ENCODE data around the gene CLIC5. TPM values are rescaled to one million over a fixed set of nuclear protein-coding genes. Genes with fewer than 3 reads are reported as not detected.

The CLIC5 gene
- total RNA-seq, 1 donor from 2014 or later, result 0.32 TPM

DNA sequence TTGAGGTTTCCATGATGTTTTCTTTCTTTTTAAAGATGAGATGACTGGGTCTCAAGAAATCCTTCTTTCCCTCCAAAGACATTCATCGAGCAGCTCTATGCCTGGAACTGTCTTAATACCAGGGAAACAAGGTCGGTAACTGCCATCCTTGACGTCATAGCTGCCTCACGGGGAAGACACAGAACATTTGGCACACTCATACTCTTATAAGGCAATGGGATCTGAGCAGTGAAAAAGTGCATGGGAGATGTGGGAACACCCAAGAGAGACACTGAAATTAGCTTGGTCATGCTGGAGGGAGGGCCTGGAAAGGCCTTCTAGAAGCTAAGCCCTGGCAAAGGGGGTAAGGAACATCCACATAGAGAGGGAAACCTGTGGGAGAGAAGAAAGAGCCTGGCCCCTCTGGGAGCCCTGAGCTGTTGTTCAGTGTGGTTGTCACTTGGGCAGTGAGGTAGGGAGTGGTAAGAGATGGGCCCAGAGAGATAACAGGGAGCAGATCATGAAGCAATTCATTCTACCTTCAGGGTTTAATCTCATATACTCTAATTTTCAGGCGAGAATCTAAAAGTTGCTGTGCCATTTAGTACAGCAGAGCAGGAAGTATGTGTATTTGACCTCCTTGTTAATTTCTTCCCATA lies 30.8 kb downstream of the CLIC5 start:
- H3K9me3 Mint-ChIP-seq (ENCODE audit: unreplicated experiment), result peaks cover 3% of the 10 kb centered on the region
- H3K4me1 Mint-ChIP-seq (ENCODE audit: low read depth, unreplicated experiment), result no peaks in the 10 kb centered on the region
- H2AFZ ChIP-seq (ENCODE audit: low read depth, low read length), result no peak overlapping the region
- no peak overlapping the region for H3K4me3 Mint-ChIP-seq (ENCODE audit: unreplicated experiment)
- no peaks in the 10 kb centered on the region for H4K20me1 ChIP-seq (ENCODE audit: insufficient read depth, low read length)
- no peaks in the 10 kb centered on the region for H3K36me3 Mint-ChIP-seq (ENCODE audit: low read depth, unreplicated experiment)
- peaks cover 4% of the 10 kb centered on the region for H3K27me3 ChIP-seq (ENCODE audit: insufficient read depth, low read length)
- no peak overlapping the region for H3K27ac Mint-ChIP-seq (ENCODE audit: unreplicated experiment)
- FAIRE-seq (no peak), DNase-seq (ENCODE audit: low read depth) (no peak)
- no peaks in the 10 kb centered on the region for H3K9me3 ChIP-seq (ENCODE audit: insufficient read depth, low read depth, low read length)
- H3K27ac ChIP-seq (ENCODE audit: low read depth, low read length), result no peak overlapping the region
- no peak overlapping the region for H3K4me3 ChIP-seq (ENCODE audit: insufficient read depth, low read depth, low read length)
- H3K4me1 ChIP-seq (ENCODE audit: insufficient read depth, low read length), result no peaks in the 10 kb centered on the region
- H3K27me3 Mint-ChIP-seq (ENCODE audit: low read depth, unreplicated experiment), result peaks cover 8% of the 10 kb centered on the region
- no peak overlapping the region for H3K4me2 ChIP-seq (ENCODE audit: low read length)
- no peak overlapping the region for H3K9ac ChIP-seq (ENCODE audit: low read length)
- no peak for TF ChIP-seq EZH2 (IDR thresholded peaks at IDR 0.05; ENCODE audit: insufficient read depth, low read length)
- TF ChIP-seq, protein P1, sequence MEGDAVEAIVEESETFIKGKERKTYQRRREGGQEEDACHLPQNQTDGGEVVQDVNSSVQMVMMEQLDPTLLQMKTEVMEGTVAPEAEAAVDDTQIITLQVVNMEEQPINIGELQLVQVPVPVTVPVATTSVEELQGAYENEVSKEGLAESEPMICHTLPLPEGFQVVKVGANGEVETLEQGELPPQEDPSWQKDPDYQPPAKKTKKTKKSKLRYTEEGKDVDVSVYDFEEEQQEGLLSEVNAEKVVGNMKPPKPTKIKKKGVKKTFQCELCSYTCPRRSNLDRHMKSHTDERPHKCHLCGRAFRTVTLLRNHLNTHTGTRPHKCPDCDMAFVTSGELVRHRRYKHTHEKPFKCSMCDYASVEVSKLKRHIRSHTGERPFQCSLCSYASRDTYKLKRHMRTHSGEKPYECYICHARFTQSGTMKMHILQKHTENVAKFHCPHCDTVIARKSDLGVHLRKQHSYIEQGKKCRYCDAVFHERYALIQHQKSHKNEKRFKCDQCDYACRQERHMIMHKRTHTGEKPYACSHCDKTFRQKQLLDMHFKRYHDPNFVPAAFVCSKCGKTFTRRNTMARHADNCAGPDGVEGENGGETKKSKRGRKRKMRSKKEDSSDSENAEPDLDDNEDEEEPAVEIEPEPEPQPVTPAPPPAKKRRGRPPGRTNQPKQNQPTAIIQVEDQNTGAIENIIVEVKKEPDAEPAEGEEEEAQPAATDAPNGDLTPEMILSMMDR (IDR thresholded peaks at IDR 0.05; ENCODE audit: insufficient read depth, low read depth, low read length), result no peak
- no peaks in the 10 kb centered on the region for H3K79me2 ChIP-seq (ENCODE audit: insufficient read depth, low read length)
- H3K36me3 ChIP-seq (ENCODE audit: insufficient read depth, low read length), result no peaks in the 10 kb centered on the region

DNA sequence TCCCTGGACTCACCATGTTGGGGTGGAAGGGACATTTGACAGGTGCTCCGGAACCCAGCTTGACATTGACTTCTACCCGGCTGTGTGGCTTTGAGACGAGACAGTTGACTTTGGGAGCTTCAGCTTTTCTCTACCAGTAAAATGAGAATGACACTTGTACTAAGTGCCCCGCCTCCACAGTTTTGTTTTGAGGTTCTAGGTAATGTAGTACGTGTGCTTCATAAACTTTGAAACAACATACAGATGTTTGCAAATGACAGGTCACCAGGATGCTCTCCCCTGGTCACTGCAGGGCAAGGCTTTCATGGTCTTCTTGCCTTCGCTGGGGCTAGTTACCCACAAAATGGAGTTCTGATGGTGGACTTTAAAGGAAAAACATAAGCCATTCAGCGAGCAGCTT lies 31.3 kb downstream of the CLIC5 start:
- H3K4me2 ChIP-seq (ENCODE audit: low read length), result no peak overlapping the region
- H3K9ac ChIP-seq (ENCODE audit: low read length), result no peak overlapping the region
- H3K27me3 ChIP-seq (ENCODE audit: insufficient read depth, low read length), result peaks cover 4% of the 10 kb centered on the region
- no peaks in the 10 kb centered on the region for H3K36me3 ChIP-seq (ENCODE audit: insufficient read depth, low read length)
- TF ChIP-seq, protein P1 (IDR thresholded peaks at IDR 0.05; ENCODE audit: insufficient read depth, low read depth, low read length), result no peak
- TF ChIP-seq EZH2 (IDR thresholded peaks at IDR 0.05; ENCODE audit: insufficient read depth, low read length), result no peak
- Mint-ChIP-seq H3K36me3 (ENCODE audit: low read depth, unreplicated experiment) (no peaks in the 10 kb centered on the region), H3K4me3 (ENCODE audit: unreplicated experiment) (no peak overlapping the region), H3K27ac (ENCODE audit: unreplicated experiment) (no peak overlapping the region), H3K27me3 (ENCODE audit: low read depth, unreplicated experiment) (peaks cover 6% of the 10 kb centered on the region), H3K4me1 (ENCODE audit: low read depth, unreplicated experiment) (no peaks in the 10 kb centered on the region), H3K9me3 (ENCODE audit: unreplicated experiment) (peaks cover 3% of the 10 kb centered on the region)
- no peaks in the 10 kb centered on the region for H3K9me3 ChIP-seq (ENCODE audit: insufficient read depth, low read depth, low read length)
- no peaks in the 10 kb centered on the region for H4K20me1 ChIP-seq (ENCODE audit: insufficient read depth, low read length)
- H3K4me3 ChIP-seq (ENCODE audit: insufficient read depth, low read depth, low read length), result no peak overlapping the region
- no peak for FAIRE-seq
- no peak overlapping the region for H2AFZ ChIP-seq (ENCODE audit: low read depth, low read length)
- no peak for DNase-seq (ENCODE audit: low read depth)
- H3K79me2 ChIP-seq (ENCODE audit: insufficient read depth, low read length), result no peaks in the 10 kb centered on the region
- H3K27ac ChIP-seq (ENCODE audit: low read depth, low read length), result no peak overlapping the region
- no peaks in the 10 kb centered on the region for H3K4me1 ChIP-seq (ENCODE audit: insufficient read depth, low read length)

DNA sequence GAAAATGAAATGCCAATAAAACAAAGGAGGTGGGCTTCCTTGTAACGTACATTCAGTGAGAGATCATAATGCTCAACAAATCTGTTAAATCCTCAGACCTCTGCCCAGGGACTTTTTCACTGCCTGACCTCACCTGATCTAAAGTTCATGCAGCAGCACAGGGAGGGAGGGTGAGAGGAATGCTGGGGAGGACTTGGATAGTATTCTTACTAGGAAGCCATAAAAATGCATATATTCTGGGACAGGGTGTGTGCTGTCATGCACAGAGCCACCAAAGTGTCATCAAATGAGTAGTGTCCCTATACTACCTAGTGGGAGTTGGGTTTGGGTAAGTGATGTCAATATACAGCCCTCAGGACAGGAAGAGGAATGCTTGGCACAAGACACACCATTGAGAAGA lies 32.6 kb downstream of the CLIC5 start:
- no peak overlapping the region for H3K4me3 ChIP-seq (ENCODE audit: insufficient read depth, low read depth, low read length)
- TF ChIP-seq, protein P1 (IDR thresholded peaks at IDR 0.05; ENCODE audit: insufficient read depth, low read depth, low read length), result no peak
- no peak for TF ChIP-seq EZH2 (IDR thresholded peaks at IDR 0.05; ENCODE audit: insufficient read depth, low read length)
- H3K27ac ChIP-seq (ENCODE audit: low read depth, low read length), result no peak overlapping the region
- H3K9me3 ChIP-seq (ENCODE audit: insufficient read depth, low read depth, low read length), result no peaks in the 10 kb centered on the region
- no peak overlapping the region for H2AFZ ChIP-seq (ENCODE audit: low read depth, low read length)
- no peak for DNase-seq (ENCODE audit: low read depth)
- H3K9me3 Mint-ChIP-seq (ENCODE audit: unreplicated experiment), result peaks cover 3% of the 10 kb centered on the region
- no peaks in the 10 kb centered on the region for H4K20me1 ChIP-seq (ENCODE audit: insufficient read depth, low read length)
- H3K4me3 Mint-ChIP-seq (ENCODE audit: unreplicated experiment), result no peak overlapping the region
- H3K79me2 ChIP-seq (ENCODE audit: insufficient read depth, low read length), result no peaks in the 10 kb centered on the region
- H3K27me3 ChIP-seq (ENCODE audit: insufficient read depth, low read length), result peaks cover 6% of the 10 kb centered on the region
- no peaks in the 10 kb centered on the region for H3K4me1 ChIP-seq (ENCODE audit: insufficient read depth, low read length)
- H3K9ac ChIP-seq (ENCODE audit: low read length), result no peak overlapping the region
- peaks cover 2% of the 10 kb centered on the region for H3K27me3 Mint-ChIP-seq (ENCODE audit: low read depth, unreplicated experiment)
- H3K36me3 Mint-ChIP-seq (ENCODE audit: low read depth, unreplicated experiment), result no peaks in the 10 kb centered on the region
- H3K27ac Mint-ChIP-seq (ENCODE audit: unreplicated experiment), result no peak overlapping the region
- FAIRE-seq, result no peak
- H3K4me1 Mint-ChIP-seq (ENCODE audit: low read depth, unreplicated experiment), result no peaks in the 10 kb centered on the region
- no peak overlapping the region for H3K4me2 ChIP-seq (ENCODE audit: low read length)
- H3K36me3 ChIP-seq (ENCODE audit: insufficient read depth, low read length), result no peaks in the 10 kb centered on the region

Measured in astrocyte (in vitro differentiated cells and primary cell).